Measurements from ENCODE around the gene PSMB8.

- TF ChIP-seq KDM1A (IDR thresholded peaks at IDR 0.05; ENCODE audit: borderline replicate concordance, low read length), result no peak
- no peak for TF ChIP-seq RFX5 (IDR thresholded peaks at IDR 0.05; ENCODE audit: borderline replicate concordance, low read depth, low read length)
- no peak for TF ChIP-seq POLR2AphosphoS5 (IDR thresholded peaks at IDR 0.05; ENCODE audit: low read depth, low read length)
- TF ChIP-seq JUN (IDR thresholded peaks at IDR 0.05; ENCODE audit: low read depth, low read length), result no peak
- TF ChIP-seq USF2 (IDR thresholded peaks at IDR 0.05; ENCODE audit: low read length), result no peak
- no peak for TF ChIP-seq E2F6 (IDR thresholded peaks at IDR 0.05)
- no peak for TF ChIP-seq SP2 (IDR thresholded peaks at IDR 0.05; ENCODE audit: low read length)
- TF ChIP-seq RAD21 (IDR thresholded peaks at IDR 0.05 in 1 of 2, conservative IDR thresholded peaks at IDR 0.05 in 1 of 2; ENCODE audit: low read depth in 2 of 2, low read length in 2 of 2), result no peak
- TF ChIP-seq CTCF (IDR thresholded peaks at IDR 0.05; ENCODE audit: control extremely low read depth in 1 of 3, insufficient read depth in 1 of 3, low read depth in 1 of 3, low read length in 3 of 3), result no peak
- no peak for TF ChIP-seq YY1 (IDR thresholded peaks at IDR 0.05; ENCODE audit: low read depth, low read length)
- no peak for TF ChIP-seq SAP30 (IDR thresholded peaks at IDR 0.05; ENCODE audit: insufficient read depth, insufficient replicate concordance, low read length)
- TF ChIP-seq EZH2 (IDR thresholded peaks at IDR 0.05; ENCODE audit: low read depth, low read length, severe bottlenecking), result no peak
These were observed 16.8 kb upstream of the PSMB8 start for GRCh38 chr6:32860674-32861073.
